IPS DF 4.7 (cell line): ENCODE results near the gene PTK7.

Source experiments
- DNase-seq: peaks from one replicate; pipeline ENCODE4 v3.0.0-alpha.2; 2013; ENCODE audit warnings: low spot score; ENCODE audit errors: extremely low read depth

Gene PTK7

GRCh38 chr6:43086022-43086658, 10.0 kb downstream of the PTK7 start:
- no peak for DNase-seq

GRCh38 chr6:43088654-43089056, 12.5 kb downstream of the PTK7 start:
- DNase-seq, result no peak

DNA sequence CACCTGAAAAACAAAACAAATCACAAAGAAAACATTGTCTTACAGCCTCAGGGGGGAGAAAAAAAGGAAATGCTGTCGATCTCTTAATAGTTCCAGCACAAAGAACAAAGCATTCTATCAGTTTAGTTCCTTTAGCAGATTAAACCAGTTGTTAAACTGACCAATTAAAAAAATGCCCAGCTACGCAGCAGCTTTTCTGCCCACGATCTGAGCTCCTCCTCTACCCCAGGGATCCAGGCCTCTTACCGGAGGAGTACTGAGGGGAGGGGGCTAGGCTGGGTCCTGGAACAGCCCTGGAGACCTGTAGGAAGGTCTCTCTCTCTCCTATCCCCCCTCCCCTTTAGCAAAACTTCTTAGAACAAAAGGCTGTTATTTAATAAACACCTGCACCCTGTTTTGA, 13.4 kb downstream of the PTK7 start:
- no peak for DNase-seq

- DNase-seq, result no peak
Measured at GRCh38 chr6:43089874-43090558, 13.9 kb downstream of the PTK7 start.

- DNase-seq, result no peak
Measured at GRCh38 chr6:43090559-43090956, 14.4 kb downstream of the PTK7 start.

DNA sequence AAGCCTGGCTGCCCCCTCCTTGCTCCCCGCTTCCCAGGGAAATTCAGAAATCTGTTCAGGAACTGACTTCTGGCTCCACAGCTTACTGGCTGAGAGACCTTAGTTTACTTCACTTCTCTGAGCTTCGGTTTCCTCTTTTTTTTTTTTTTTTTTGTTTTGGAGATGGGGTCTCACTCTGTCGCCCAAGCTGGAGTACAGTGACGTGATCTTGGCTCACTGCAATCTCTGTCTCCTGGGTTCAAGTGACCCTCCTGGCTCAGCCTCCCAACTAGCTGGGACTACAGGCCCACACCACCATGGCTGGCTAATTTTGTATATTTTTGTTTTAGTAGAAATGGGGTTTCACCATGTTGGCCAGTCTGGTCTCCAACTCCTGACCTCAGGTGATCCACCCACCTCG, 14.9 kb downstream of the PTK7 start:
- DNase-seq, result no peak

DNA sequence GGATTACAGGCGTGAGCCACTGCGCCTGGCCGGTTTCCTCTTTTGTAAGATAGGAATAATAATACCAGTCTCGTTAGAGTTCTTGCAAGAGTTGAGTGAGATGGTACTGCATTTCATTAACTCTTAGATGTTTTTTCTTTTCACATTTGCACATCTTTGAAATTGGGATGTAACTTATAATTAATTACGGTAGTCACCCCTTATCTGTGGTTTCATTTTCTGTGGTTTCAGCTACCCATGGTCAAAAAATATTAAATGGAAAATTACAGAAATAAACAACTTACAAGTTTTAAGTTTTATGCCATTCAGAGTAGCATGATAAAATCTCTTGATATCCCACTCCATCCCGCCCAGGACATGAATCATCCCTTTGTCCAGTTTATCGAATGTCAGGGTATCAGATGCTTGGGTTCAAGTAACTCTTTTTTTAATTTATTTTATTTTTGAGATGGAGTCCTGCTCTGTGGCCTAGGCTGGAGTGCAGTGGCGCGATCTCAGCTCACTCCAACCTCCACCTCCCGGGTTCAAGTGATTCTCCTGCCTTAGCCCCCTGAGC, 15.4 kb downstream of the PTK7 start:
- DNase-seq, result no peak

DNA sequence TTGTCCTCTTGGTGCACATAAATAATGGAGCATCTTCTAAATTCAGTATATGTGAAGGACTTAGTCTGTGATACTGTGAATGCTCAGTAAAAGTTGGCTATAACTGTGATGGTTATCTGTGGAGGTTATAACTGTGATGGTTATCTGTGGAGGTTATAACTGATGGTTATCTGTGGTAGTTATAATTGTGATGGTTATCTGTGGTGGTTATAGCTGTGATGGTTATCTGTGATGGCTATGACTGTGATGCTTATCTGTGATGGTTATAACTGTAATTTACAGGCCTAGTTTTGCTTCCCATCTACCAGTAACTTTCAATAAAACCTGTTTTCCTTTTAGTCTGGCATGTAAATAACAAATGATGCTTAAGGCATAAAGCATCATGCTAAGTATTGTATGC, 16.5 kb downstream of the PTK7 start:
- no peak for DNase-seq

DNA sequence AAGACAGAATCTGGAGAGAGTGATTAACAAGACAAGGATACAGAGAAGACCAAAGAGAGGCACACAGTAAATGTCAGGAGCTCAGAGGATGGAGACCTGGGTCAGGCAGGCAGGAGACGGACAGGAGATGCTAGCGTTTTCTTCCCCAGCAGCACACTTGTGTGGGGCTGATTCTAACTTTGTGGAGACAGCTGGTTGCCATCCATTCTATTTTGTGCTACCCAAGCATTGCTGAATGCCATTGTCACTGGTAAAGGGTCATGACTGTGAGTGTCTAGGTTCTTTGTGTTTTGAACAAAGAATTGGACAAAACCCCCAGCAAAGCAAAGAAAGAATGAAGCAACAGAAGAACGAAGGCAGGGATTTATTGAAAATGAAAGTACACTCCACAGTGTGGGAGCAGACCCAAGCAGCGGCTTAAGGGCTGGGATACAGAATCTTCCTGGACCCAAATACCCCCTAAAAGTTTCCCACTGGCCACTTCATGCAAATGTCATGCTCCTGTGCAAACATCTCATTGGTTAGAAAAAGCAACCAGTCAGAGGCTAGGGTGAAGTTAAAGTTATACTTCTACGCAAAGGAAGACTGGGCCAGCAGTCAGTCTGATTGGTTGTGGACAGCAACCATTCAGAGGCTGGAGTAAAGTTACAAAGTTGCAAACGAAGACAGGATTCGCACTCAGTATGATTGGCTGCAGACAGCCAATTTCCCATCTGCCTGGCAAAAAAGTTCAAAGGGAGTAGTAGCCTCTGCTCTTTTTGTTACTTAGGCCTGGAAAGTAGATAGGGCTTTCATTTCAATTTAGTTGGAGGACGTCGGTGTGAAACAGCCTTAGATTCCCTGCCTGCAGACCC, 17.5 kb downstream of the PTK7 start:
- DNase-seq, result no peak

DNA sequence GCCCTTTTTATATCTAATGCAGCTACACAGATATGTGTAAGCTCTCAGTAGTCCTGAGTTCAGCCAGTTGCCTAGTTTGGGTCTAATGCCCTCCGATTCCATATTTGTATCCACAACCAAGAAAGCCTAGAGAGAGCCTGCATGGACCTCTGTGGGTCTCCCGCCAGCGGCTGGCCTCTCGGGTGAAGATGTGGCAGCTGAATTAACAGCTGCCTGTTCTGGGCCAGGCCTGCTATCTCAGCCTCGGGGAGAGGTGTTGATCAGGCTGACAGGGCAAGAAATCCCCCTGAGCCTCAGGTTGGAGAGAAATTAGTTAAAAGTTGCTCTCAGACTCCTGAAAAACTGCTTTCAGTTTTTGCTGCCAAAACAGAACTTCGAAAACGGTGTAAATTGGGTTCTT, 19.8 kb downstream of the PTK7 start:
- no peak for DNase-seq

- no peak for DNase-seq
Measured at GRCh38 chr6:43096451-43097097, 20.5 kb downstream of the PTK7 start.

DNA sequence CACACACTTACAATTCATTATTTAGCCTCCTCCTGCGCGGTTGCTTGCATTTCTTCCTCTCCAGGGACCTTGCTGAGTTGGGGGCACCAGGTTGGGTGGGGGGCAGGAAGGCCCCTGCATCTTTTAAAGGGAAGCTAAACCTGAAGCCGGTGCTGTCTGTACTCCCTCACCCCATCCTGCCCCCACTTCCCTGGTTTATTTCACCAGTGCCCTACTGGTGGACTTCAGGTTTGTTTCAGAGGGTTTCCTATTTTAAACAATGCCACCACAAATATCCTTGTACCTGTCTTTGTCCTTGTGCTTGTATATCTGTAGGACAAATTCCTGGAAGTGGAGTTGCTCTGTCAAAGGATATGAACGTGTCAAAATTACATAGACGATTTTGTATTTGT, 21.0 kb downstream of the PTK7 start:
- no peak for DNase-seq

DNA sequence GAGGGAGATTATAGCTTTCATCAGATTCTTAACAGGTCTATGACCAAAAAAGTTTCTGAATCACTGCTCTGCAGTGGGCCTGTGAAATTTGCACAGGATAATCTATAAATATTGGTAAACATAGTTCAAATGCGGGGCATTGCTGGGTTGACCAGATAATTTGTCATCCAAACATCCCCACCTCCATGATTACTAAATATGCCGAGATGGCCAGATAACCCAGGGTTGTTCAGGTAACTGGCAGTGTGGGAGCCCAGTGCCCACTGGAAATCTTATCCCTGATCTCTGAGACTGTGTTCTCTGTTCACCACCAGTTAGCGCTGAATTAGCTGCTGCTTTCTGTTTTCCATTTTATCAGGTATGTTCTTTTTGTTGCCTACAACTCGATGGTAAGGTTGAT, 21.4 kb downstream of the PTK7 start:
- no peak for DNase-seq

- no peak for DNase-seq
Measured at GRCh38 chr6:43101497-43101896, 25.4 kb downstream of the PTK7 start.

DNA sequence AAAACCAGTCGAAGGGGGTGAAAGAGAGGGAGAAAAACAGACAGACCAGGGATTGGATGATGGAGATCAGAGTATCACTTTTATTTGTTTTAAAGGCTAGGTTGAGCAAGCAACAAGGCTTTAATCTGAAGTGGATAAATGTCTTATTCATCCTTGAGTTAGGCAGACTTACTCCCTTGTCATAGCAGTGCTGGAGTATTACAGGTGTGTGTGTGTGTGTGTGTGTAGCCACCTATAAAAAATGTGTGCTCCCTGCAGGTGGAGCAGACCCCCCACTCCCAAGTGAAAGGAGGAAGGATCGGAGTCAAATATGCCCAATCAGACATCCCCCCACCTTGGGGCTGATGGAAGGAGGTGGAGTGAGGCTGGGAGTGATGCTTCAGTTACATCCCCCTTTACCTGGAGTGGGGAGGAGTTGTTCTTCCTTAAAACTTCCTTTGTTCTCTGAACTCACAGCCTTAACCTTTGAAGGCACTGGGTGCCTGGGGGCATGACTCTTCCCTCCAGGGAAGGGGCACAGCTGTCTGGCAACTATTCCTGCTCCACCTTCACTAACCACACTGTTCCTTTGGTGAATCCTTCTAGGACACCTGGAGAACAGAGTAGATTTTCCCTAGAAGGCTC, 27.3 kb downstream of the PTK7 start:
- no peak for DNase-seq

GRCh38 chr6:43105538-43106222, 29.6 kb downstream of the PTK7 start:
- DNase-seq, result no peak

DNA sequence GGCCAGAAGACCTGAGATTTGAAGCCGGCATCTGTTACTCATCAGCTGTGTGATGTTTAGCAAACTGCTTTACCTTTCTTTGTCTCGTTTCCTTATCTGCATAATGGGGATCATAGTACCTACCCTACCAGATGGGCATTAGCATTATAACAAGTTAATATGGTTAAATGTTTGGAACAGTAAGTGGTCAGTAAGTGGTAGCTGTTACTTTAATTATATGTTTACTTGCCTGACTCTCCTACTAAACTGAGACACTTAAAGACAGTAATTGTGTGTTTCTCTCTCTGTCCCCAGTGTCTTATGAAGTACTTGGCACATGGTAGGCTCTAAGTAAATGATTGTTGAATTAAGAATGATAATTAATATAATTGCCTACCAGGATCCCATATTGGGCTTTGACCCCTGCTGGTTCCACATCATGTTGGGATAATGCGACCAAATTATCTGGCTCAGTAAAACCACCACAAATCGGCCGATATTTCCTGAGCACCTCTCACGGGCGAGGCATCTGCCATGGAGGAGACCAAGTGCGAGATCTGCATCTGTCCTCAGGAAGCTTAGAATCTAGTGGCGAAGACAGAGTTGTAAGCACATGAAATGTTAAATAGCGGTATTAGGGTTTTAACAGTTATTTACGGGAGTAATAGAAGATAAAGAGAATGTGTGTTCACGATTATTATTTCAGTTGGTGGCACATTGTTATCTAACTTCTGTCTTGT, 31.4 kb downstream of the PTK7 start:
- DNase-seq, result no peak

GRCh38 chr6:43113431-43114260, 37.5 kb downstream of the PTK7 start:
- DNase-seq, result no peak

GRCh38 chr6:43115365-43115764, 39.3 kb downstream of the PTK7 start:
- no peak for DNase-seq
